ENCODE results near the gene ZDHHC9.

Gene ZDHHC9

GRCh38 chrX:129845616-129846190 lies 2.0 kb upstream of the ZDHHC9 start:
- no peak for TF ChIP-seq CTCF (IDR thresholded peaks at IDR 0.05; ENCODE audit: extremely low read depth, missing control alignments)
- no peak for DNase-seq (ENCODE audit: low spot score)

- no peak for TF ChIP-seq CTCF (IDR thresholded peaks at IDR 0.05; ENCODE audit: extremely low read depth, missing control alignments)
- no peak for DNase-seq (ENCODE audit: low spot score)
Measured at GRCh38 chrX:129843209-129843458, 552 bp downstream of the ZDHHC9 start.

GRCh38 chrX:129842510-129843208 lies 1.0 kb downstream of the ZDHHC9 start:
- DNase-seq (ENCODE audit: low spot score) = no peak

GRCh38 chrX:129840344-129840743 lies 3.3 kb downstream of the ZDHHC9 start:
- no peak for DNase-seq (ENCODE audit: low spot score)
- TF ChIP-seq CTCF (IDR thresholded peaks at IDR 0.05; ENCODE audit: extremely low read depth, missing control alignments) = no peak

More at GRCh38 chrX:129842510-129843208, 1.0 kb downstream of the ZDHHC9 start:
- no peak for TF ChIP-seq CTCF (IDR thresholded peaks at IDR 0.05; ENCODE audit: extremely low read depth, missing control alignments)

- DNase-seq (ENCODE audit: low spot score) = no peak
- no peak for TF ChIP-seq CTCF (IDR thresholded peaks at IDR 0.05; ENCODE audit: extremely low read depth, missing control alignments)
Measured at GRCh38 chrX:129836827-129837226, 6.9 kb downstream of the ZDHHC9 start.

- no peak for DNase-seq (ENCODE audit: low spot score)
- TF ChIP-seq CTCF (IDR thresholded peaks at IDR 0.05; ENCODE audit: extremely low read depth, missing control alignments) = no peak
Measured at GRCh38 chrX:129833153-129833990, 10.3 kb downstream of the ZDHHC9 start.

Measured in GM20000 (cell line).